Activated naive CD4-positive, alpha-beta T cell treated with Interleukin-2 at 50 U/mL for 16 hours (primary cell): ENCODE measurements around the gene MAP3K8.

Experiments
- DNase-seq: peaks from one replicate; pipeline ENCODE4 v3.0.0-alpha.2; 2020

MAP3K8 gene

GRCh38 chr10:30433730-30434272 lies at the start of gene MAP3K8:
MAP3K8 (plus strand) TSS chr10:30434184; CDS start chr10:30438939, 4,755 bp downstream.
- peak; percentile 90 for DNase-seq

DNA sequence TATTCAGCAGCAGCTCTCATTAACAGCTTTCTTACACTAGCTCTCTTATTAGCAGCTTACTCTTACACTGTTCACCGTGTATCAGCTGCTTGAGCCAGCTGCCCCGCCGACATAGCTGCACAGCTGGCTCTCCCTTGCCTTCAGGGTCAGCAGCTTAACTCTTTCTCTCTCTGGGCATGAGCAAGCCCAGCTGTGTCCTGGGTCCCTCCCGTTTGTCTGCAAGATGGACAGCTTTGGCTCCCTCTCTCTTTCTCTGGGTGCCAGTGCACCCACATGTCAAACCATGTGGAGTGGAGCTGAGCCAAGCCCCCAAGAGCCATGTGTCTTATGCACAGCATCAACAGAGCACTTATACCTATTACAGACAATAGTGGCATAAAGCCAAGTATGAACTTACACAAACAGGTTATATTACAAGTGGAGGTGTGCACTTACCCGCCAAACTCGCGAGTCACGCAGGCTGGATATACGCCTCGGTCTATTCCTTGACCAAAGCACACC lies 49.2 kb upstream of the MAP3K8 start:
- no peak for DNase-seq

DNA sequence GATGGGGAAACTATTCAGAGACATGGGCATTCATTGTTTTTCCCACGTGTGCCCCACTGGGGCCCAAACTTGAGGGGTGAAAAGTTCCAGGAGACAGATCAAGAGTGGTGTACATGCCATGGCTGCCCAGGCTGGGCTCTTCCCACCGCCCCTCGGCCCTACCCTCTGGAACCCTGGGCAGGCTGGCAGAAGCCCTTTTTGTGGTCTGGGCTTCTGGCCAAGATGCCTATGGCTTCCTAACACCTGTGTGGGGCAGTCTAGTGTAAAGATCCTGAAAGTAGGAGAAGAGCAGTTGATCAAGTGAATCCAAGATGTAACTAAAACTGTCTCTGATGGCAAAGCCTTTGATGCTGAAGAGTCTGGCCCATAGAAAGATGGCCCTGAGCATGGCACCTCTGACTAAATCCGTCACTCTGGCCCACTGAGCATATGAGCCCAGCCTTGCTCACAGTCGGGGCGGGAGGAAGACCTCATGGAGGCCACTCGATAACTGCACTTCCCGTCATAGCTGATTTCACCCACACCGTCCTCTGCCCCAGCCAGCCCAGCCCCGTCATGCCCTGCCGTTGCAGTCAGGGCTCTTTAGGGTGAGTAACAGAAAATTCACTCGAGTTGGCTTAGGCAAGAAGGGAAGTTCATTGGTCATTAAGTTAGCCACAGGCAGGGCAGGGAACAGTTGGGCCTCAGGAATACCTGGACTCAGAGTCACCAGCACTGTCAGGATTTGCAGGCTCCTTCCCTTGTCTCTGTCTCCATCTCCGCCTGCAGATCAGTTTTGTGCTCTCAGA lies 47.0 kb upstream of the MAP3K8 start:
- no peak for DNase-seq

DNA sequence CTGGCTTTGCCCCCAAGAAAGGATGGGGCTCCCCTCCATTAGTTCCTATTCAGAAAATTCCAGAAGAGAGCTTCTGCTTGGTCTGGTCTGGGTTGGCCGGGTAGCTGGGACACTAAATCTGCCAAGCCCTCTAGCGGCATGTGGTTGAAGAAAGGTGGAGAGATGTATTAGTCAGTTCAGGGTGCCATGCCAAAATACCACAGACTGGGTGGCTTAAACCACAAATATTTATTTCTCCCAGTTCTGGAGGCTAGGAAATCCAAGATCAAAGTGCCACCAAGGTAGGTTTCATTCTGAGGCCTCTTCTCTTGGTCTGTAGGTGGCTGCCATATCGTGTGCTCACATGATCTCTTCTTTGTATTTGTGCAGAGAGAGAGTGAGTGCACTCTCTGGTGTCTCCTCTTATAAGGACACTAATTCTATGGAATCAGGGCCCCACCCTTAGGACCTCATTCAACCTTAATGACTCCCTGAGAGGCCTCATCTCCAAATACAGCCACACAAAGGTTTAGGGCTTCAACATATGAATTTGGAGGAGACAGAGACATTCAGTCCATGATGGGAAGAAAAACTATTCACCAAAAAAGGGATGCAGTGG lies 46.2 kb upstream of the MAP3K8 start:
- no peak for DNase-seq

GRCh38 chr10:30389543-30389942 lies 44.4 kb upstream of the MAP3K8 start:
- no peak for DNase-seq

GRCh38 chr10:30390207-30390606 lies 43.8 kb upstream of the MAP3K8 start:
- DNase-seq, result no peak

GRCh38 chr10:30391266-30391665 lies 42.7 kb upstream of the MAP3K8 start:
- no peak for DNase-seq

DNA sequence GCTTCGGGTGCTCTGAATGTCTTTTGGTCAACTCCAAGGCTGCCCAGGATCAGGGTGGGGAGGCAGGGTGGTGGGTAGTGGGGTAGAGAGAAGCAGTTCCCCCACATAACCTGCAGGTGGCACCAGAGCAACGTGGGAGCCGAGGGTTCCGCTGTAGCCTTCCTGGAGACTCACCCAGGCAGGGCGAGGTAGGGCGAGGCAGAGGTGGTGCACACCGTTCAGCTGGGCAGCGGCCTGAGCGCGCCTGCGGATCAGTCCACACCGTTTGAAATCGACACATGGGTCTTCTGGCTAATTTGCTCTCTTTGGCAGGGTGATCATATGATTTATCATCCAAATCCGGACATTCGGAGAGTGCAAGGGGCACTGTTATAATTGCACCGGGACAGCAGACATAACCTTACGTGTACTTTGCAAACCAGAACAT lies 41.4 kb upstream of the MAP3K8 start:
- peak; percentile 76 for DNase-seq

DNA sequence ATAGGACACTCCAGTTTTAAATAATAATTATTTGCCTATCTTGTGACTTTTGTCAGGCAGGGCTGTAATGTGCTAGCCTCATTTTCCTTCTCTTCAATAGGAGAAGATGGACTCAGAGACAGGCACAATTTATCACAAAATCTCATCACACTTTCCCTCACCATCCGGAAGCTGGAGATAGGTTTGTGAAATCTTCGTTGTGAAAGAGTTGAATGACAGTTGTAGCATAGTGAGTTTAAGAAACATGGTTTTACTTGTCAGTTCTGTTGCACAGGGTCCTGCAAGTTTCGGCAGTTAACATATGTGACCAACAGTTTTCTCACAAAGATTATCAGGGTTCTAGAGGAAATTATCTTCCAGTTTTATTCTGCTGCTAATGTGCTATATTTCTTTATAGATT lies 37.7 kb upstream of the MAP3K8 start:
- DNase-seq, result no peak

DNA sequence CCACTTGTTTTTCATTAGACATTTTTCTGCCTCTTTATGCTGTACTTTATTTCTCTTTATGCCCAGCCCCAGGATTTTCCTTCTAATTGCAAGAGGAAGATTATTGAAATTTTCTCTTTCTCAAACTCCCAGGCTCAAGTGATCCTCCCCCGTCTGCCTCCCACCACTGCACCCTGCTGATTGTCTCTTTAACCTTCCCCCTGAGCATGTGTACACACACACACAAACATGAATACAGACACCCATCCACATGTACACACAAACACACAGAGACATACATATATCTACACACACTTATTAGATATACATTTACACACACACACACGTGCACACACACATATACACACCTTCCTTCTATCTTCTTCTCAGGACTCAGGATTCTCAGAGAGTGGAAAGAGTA lies 37.3 kb upstream of the MAP3K8 start:
- DNase-seq, result no peak

DNA sequence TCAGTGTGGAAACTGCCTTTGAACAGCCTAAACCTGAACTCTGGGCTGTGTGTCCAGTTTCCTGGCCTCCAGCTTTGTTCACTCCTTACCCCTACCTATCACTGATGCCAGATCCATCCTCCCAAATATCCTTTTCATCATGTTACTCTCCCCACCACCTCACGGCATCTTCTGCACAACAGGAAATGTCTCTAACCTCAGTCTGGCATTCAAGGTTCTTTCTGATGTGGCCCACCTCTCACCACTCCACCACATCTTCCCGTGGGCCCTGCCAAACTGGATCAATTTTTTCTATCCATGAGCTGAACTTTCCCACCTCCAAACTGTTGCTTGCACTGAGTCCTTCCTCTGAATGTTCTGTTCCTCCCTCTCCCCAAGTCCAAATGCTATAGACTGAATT lies 35.8 kb upstream of the MAP3K8 start:
- DNase-seq, result no peak

DNA sequence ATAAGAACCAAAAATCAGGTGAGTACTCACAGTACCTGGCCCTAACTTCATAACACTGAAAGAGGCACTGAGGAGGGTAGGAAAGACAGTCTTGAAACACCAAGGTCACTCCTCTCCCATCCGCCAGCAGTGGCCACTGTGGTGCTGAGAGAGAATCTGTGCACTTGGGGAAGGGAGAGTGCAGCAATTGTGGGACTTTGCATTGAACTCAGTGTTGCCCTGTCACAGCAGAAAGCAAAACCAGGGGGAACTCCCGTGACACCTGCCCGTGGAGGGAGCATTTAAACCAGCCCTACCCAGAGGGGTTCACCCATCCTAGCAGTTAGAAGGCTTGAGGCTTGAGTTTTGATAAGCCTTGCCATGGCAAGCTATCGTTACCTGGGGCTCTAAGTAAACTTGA lies 35.2 kb upstream of the MAP3K8 start:
- DNase-seq, result no peak

DNA sequence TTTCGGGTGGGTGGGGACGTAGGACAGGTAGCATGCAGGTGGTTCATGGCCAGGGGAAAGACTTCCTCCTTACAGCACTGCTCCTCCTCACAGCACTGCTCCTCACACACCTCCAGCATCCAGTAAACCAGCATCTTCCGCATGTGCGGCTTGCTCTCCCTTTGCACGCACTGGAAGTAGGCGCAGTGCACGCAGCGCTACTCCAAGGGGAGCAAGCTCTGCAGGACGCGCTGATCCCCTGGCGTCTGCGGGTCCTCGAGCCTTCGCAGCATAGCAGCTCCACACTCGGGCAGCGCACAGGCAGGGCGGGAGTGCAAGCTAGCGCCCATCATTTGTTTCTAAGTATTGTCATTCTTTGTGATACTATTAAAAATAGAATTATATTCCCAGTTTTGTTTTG lies 30.5 kb upstream of the MAP3K8 start:
- DNase-seq, result no peak

GRCh38 chr10:30404540-30404939 lies 29.4 kb upstream of the MAP3K8 start:
- DNase-seq, result no peak

- DNase-seq, result no peak
Observed at GRCh38 chr10:30411263-30411662, 22.7 kb upstream of the MAP3K8 start.

GRCh38 chr10:30412901-30413300 lies 21.1 kb upstream of the MAP3K8 start:
- no peak for DNase-seq

- DNase-seq, result no peak
Observed at GRCh38 chr10:30413996-30414576, 19.9 kb upstream of the MAP3K8 start.

GRCh38 chr10:30415593-30415992 lies 18.4 kb upstream of the MAP3K8 start:
- DNase-seq, result no peak

- DNase-seq, result no peak
Observed at GRCh38 chr10:30417301-30417700, 16.7 kb upstream of the MAP3K8 start.

DNA sequence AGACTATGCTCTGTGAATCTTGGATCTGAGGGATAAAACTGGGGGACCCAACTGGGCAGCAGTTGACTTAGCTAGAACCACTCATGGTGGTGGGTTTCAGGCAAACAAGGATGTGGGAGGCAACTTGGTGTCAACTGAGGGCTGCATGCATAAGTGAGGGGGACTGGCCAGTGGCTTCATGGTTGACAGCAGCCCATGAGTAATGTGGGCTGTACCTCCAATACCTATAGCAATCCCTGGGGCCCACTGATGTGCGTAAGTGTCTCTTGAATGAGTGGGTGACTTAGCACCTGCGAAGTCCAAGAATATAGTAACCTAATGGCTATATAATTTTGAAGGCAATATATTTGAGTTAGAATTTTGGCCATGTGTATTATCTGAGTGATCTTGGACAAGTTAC lies 13.7 kb upstream of the MAP3K8 start:
- DNase-seq, result no peak

DNA sequence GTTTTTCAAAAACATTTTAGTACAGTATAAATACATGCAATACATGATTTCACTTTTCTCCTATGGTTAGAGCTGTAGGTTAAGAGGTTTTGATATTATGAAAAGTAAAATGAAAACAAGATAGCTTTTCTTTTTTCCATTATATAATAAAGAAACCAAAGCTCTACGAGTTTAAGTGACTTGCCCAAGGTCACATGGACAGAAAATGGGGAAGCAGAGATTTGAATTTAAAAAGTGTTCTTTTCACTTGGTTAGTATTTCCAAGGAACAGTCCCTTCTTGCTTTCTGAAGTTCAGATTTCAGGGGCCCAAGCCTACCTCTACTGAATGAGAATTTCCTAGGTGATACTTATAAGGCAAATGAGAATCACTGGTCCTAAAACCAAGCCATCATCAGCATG lies 13.2 kb upstream of the MAP3K8 start:
- no peak for DNase-seq

- DNase-seq, result no peak
Observed at GRCh38 chr10:30422151-30422695, 11.8 kb upstream of the MAP3K8 start.

DNA sequence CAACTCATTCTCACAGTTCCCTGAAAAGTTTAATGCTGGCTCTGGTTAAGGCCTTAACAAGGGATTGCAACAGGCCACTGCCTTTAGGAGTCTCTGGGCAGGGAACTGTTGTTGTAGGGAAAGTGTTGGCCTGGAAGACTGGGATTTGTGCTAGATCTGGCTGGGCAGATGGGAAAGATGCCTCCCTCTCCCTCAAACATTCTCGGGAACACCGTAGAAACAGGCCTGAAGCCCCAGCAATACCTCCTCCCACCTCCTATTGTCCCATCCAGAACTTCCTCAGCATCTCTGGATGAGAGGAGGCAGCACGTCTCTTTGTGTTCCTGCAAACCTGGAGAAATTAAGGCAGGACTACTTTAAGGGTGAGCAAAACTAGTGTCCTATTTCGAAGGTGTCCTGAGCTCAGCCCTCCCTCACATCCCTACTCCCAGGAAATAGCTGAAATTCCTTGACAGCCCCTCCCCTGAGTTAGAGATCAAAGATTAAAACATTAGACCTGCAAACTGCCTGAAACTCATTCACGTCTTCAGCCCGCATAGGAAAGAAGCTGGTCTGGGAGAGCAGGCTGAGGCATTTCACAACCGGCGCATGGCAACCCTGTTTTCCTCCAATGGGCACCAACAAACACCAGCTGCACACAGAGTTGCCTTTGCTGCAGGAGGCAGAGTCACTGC lies 10.9 kb upstream of the MAP3K8 start:
- no peak for DNase-seq
